LNCaP clone FGC (cell line): ENCODE results near the gene TFRC.
"Not testable (repeated sequence)": the region's sequence is repeated elsewhere in the genome, so short reads cannot be mapped to it uniquely, and the experiment has no call there.

Source experiments
- DNase-seq: peaks from one replicate; pipeline ENCODE4 v3.0.0-alpha.2; 2011; ENCODE audit warnings: low read depth
- H3K4me3 ChIP-seq: 2 replicates; pipeline ENCODE4 v1.5.1; 2011; ENCODE audit warnings: mild to moderate bottlenecking, low read depth, low read length, control low read depth
- CTCF ChIP-seq: IDR thresholded peaks from 2 replicates; pipeline ENCODE4 v1.5.1; 2012; ENCODE audit warnings: mild to moderate bottlenecking; ENCODE audit not compliant: control insufficient read depth, insufficient read depth; ENCODE audit errors: extremely low read depth

TFRC gene

GRCh38 chr3:196042673-196043072, 39.2 kb downstream of the TFRC start:
- TF ChIP-seq CTCF, result no peak
- DNase-seq, result no peak
- no peak overlapping the region for H3K4me3 ChIP-seq

GRCh38 chr3:196039359-196039758, 42.5 kb downstream of the TFRC start:
- no peak for TF ChIP-seq CTCF
- no peak overlapping the region for H3K4me3 ChIP-seq
- no peak for DNase-seq

- not testable (repeated sequence) for DNase-seq, H3K4me3 ChIP-seq
- peak; percentile 44 for TF ChIP-seq CTCF
These were observed 55.8 kb downstream of the TFRC start for GRCh38 chr3:196026059-196026458.

GRCh38 chr3:196024968-196025367, 56.9 kb downstream of the TFRC start:
- H3K4me3 ChIP-seq, result no peak overlapping the region
- TF ChIP-seq CTCF, result no peak
- no peak for DNase-seq

GRCh38 chr3:196023947-196024346, 57.9 kb downstream of the TFRC start:
- TF ChIP-seq CTCF, result no peak

GRCh38 chr3:196022499-196022878, 59.4 kb downstream of the TFRC start:
- not testable (repeated sequence) for DNase-seq, H3K4me3 ChIP-seq

More at GRCh38 chr3:196023947-196024346, 57.9 kb downstream of the TFRC start:
- H3K4me3 ChIP-seq, result peak overlapping the region; percentile 21; the same call in 1 of the 2 replicates
- no peak for DNase-seq

GRCh38 chr3:196020373-196020772, 61.5 kb downstream of the TFRC start:
- DNase-seq, result no peak
- no peak overlapping the region for H3K4me3 ChIP-seq
- TF ChIP-seq CTCF, result no peak

GRCh38 chr3:196019576-196019975, 62.3 kb downstream of the TFRC start:
- H3K4me3 ChIP-seq, DNase-seq: not testable (repeated sequence)

- H3K4me3 ChIP-seq, DNase-seq: not testable (repeated sequence)
These were observed 63.7 kb downstream of the TFRC start for GRCh38 chr3:196018159-196018558.
